Tibial artery (tissue), 4 donors: ENCODE results near the gene SIK1.

ENCODE experiments used
- DNase-seq, 2 donors: peaks; one replicate each; pipeline ENCODE4 v3.0.0-alpha.2; 2019
- H3K27ac ChIP-seq, 2 donors: fragments of 200-600 bp; sonication (generic) in 1 of 2; 1 replicate in 1 of 2; 2 replicates in 1 of 2; pipeline ENCODE4 v1.5.1; 2018 to 2019; ENCODE audit warnings: mild to moderate bottlenecking in 1 of 2
- H3K27me3 ChIP-seq, 2 donors: fragments of 200-600 bp; sonication (generic) in 1 of 2; one replicate each; pipeline versions ENCODE4 v1.5.1 to v1.6.0; 2016 to 2019
- H3K36me3 ChIP-seq, 3 donors: fragments of 200-600 bp; sonication (generic) in 2 of 3; one replicate each; pipeline ENCODE4 v1.5.1; 2016 to 2019; ENCODE audit warnings: mild to moderate bottlenecking in 2 of 3
- H3K4me1 ChIP-seq, 4 donors: fragments of 200-600 bp; sonication (generic) in 2 of 4; 1 replicate in 3 of 4; 2 replicates in 1 of 4; pipeline ENCODE4 v1.5.1; 2016 to 2019
- H3K4me3 ChIP-seq, 2 donors: fragments of 200-600 bp; sonication (generic) in 1 of 2; 1 replicate in 1 of 2; 2 replicates in 1 of 2; pipeline ENCODE4 v1.5.1; 2018 to 2019; ENCODE audit warnings: mild to moderate bottlenecking in 2 of 2
- H3K9me3 ChIP-seq, 3 donors: fragments of 200-600 bp; sonication (generic) in 1 of 3; one replicate each; pipeline ENCODE4 v1.5.1; 2016 to 2019
- intact Hi-C: fragments of 100-400 bp; cut with DNase I; formaldehyde crosslinking; loops from one replicate; pipeline ENCODE4 v1.15.0; 2023; ENCODE audit warnings: low total_unique reads
- TF ChIP-seq, protein P1 (sequence below), 2 experiments: fragments of 200-600 bp in 1 of 2; fragments of 450-650 bp in 1 of 2; IDR thresholded peaks; one replicate each; pipeline ENCODE4 v1.5.1; 2017 to 2019; ENCODE audit warnings: antibody characterized with exemption in 2 of 2, mild to moderate bottlenecking in 1 of 2, moderate library complexity in 1 of 2

The SIK1 gene

DNA sequence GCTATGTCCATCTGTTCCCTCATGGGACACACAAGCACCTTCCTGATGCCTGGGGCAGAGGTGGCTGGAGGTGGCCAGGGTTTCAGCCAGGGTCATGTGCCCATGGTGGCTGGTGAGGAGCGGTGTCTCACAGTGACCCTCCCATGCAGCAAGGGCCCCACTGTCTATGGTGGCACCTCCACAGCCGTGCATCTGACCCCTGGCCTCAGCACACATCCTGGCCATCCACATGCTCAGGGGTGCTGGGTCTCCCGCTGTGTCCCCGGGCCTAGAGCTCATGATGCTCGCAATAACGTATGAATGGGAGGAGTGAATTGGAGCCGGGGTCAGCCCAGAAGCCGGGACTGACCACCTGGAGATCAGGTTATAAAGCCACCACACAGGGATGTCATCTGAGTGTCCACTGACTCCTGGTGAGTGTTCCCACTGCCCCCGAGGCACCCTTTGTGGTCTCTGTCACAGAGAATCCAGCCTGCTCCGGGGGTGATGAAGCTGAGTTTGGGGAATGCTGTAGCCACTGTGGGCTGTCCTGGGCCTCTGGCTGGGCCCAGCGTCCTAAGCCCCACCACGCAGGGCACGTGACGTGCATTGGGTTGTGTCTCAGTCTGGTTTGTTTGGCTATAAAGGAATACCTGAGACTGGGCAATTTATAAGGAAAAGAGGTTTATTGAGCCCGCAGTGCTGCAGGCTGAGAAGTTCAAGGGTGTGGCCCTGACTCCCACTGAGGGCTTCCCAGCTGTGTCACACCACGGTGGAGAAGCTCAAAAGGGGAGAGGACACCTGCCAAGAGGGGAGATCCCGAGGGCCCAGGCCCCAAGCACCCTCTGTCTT lies 51.7 kb downstream of the SIK1 start:
- H3K9me3 ChIP-seq = no peaks in the 10 kb centered on the region
- DNase-seq = no peak
- H3K27me3 ChIP-seq = no peaks in the 10 kb centered on the region
- H3K4me3 ChIP-seq = no peak overlapping the region
- H3K36me3 ChIP-seq = no peaks in the 10 kb centered on the region
- H3K27ac ChIP-seq = no peak overlapping the region
- TF ChIP-seq, protein P1, sequence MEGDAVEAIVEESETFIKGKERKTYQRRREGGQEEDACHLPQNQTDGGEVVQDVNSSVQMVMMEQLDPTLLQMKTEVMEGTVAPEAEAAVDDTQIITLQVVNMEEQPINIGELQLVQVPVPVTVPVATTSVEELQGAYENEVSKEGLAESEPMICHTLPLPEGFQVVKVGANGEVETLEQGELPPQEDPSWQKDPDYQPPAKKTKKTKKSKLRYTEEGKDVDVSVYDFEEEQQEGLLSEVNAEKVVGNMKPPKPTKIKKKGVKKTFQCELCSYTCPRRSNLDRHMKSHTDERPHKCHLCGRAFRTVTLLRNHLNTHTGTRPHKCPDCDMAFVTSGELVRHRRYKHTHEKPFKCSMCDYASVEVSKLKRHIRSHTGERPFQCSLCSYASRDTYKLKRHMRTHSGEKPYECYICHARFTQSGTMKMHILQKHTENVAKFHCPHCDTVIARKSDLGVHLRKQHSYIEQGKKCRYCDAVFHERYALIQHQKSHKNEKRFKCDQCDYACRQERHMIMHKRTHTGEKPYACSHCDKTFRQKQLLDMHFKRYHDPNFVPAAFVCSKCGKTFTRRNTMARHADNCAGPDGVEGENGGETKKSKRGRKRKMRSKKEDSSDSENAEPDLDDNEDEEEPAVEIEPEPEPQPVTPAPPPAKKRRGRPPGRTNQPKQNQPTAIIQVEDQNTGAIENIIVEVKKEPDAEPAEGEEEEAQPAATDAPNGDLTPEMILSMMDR (IDR thresholded peaks at IDR 0.05) = no peak
- intact Hi-C loops = no loop called here
- no peaks in the 10 kb centered on the region for H3K4me1 ChIP-seq

DNA sequence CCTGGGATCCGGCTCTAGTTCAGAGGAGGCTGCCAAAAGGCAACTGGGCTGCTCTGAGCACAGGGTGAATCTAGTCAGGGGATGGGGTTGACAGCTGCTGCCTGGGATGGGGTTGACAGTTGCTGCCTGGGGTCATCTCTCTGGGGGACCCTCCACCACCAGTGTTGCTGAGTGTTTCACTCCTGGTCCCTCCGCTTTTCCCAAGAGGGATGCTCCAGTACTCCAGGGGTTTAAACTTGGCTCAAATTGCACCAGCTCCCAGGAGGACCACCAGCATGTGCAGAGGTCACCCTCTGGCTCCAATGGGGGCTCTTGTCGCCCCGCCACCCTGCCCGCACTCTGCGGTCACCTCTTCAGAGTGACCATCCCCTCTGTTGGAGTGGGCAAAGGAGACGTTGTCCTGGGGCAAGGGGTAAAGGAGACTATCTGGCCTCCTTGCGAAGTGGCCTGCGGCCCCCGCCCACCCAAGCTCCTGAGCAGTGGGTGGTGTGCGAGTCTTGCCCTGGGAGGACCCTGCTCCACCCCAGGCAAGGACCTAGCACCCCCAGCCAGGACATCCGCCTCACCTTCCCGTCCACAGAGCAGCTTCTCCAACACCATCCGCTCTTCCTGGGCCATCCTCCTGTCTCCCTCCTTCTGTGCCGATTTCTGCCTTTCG lies 52.6 kb downstream of the SIK1 start:
- no peaks in the 10 kb centered on the region for H3K36me3 ChIP-seq
- no peaks in the 10 kb centered on the region for H3K4me1 ChIP-seq
- H3K4me3 ChIP-seq = no peak overlapping the region
- no peak for DNase-seq
- H3K9me3 ChIP-seq = no peaks in the 10 kb centered on the region
- TF ChIP-seq, protein P1 (IDR thresholded peaks at IDR 0.05) = no peak
- no peak overlapping the region for H3K27ac ChIP-seq
- intact Hi-C loops = no loop called here
- no peaks in the 10 kb centered on the region for H3K27me3 ChIP-seq

DNA sequence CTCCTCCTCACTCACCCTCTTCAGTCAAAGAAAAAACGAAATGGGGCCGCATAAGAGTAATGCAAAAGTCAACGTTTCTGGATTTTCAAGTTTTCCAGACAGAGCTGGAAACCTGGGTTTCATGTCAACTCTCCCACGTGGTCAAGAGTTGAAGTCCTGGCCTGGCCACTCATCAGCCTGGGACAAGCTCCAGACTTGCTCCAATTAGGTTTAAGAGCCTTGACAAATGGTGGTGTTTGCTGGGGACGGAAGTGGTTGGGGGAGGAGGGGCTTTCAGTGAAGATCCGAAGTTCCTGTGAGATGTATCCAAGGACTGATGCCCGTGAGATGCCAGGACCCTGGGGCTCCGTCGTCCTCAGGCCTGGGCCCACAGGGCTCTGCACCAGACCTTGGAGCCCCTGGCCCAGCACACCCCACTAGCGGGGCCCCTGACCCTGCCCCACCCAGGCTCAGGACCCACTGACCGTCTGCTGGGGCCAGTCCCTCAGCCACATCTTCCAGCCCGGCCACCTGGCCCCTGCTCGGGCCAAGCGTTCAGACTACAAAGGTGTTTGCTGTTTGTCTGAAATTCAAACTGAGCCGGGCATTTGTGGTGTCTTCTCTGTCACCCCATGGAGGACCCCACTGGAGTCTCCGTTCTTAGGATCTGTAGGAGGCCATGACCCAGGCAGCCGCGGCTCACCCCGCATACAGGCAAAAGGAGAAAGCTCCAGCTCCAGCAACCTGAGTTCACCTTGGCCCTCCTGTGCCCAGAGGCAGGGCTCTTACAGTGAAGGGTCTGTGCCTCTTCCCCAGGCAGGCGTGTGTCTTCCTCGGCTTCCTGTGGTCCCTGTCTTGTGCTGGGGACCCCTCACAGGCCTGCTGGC lies 53.3 kb downstream of the SIK1 start:
- H3K36me3 ChIP-seq = no peaks in the 10 kb centered on the region
- DNase-seq = no peak
- H3K4me1 ChIP-seq = no peaks in the 10 kb centered on the region
- no peak overlapping the region for H3K4me3 ChIP-seq
- TF ChIP-seq, protein P1 (IDR thresholded peaks at IDR 0.05) = no peak
- H3K9me3 ChIP-seq = no peaks in the 10 kb centered on the region
- no peaks in the 10 kb centered on the region for H3K27me3 ChIP-seq
- intact Hi-C loops = no loop called here
- H3K27ac ChIP-seq = no peak overlapping the region

DNA sequence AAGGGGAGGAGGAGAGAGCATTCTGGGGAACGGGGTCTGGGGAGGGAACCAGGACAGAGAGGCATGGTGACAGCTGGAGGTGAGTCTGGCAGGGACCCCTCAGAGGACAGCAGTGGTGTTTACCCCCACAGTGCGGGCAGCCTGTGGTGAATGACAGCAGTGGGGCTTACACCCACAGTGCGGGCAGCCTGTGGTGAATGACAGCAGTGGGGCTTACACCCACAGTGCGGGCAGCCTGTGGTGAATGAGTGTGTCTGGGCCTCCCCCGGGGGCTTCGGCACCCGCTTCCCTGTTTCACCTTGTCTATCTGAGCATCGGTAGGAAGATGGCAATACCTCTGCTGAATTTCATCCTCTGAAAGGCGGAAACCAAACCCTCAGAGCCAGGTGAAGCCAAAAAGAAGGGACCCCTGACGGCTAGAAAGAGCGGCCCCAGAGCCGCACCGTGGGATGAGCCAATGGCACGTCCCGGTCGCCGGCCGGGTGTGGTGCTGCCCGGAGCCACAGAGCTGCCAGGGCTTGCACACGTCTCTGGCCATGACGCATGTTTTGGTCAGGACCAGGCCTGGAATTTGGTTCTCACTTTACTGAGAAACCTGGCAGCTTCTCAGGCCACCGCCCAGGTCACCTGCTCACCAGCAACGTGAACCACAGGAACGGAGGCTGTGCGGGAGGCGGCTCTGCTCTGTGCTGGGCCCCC lies 54.1 kb downstream of the SIK1 start:
- no peaks in the 10 kb centered on the region for H3K27me3 ChIP-seq
- H3K27ac ChIP-seq = no peak overlapping the region
- no peaks in the 10 kb centered on the region for H3K9me3 ChIP-seq
- intact Hi-C loops = no loop called here
- no peak for DNase-seq
- no peaks in the 10 kb centered on the region for H3K36me3 ChIP-seq
- TF ChIP-seq, protein P1 (IDR thresholded peaks at IDR 0.05) = no peak
- H3K4me1 ChIP-seq = no peaks in the 10 kb centered on the region
- H3K4me3 ChIP-seq = no peak overlapping the region

DNA sequence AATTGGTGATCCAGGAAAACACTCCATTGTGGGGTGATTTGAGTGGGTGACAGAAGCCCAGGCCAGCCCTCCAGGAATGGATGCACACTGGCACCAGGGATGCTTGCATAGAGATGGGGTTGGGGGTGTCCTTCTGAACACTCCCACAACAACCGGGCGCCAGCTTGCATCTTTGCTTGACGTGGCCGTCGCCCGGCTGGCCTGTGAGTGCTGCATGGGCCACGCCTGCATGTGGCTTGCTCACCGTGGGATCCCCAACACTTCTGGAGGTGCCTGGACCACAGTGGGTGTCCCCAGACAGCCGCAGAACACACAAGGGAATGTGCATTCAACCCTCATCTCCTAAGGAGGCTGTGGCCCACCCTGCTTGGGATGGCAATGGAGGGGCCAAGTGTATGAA lies 55.1 kb downstream of the SIK1 start:
- H3K9me3 ChIP-seq = no peaks in the 10 kb centered on the region
- intact Hi-C loops = no loop called here
- no peak overlapping the region for H3K4me3 ChIP-seq
- H3K36me3 ChIP-seq = no peaks in the 10 kb centered on the region
- peaks cover 0 to 7% of the 10 kb centered on the region in 2 donors for H3K27me3 ChIP-seq
- TF ChIP-seq, protein P1 (IDR thresholded peaks at IDR 0.05) = no peak
- no peak overlapping the region for H3K27ac ChIP-seq
- H3K4me1 ChIP-seq = no peaks in the 10 kb centered on the region
- no peak for DNase-seq
